ENCODE results near the gene FAM8A1.

- TF ChIP-seq CTCF (conservative IDR thresholded peaks at IDR 0.05; ENCODE audit: low read depth, low read length) (no peak), EZH2 (IDR thresholded peaks at IDR 0.05; ENCODE audit: low read length, unreplicated experiment) (no peak), EZH2phosphoT487 (IDR thresholded peaks at IDR 0.05; ENCODE audit: borderline replicate concordance, low read length) (no peak)
Measured at GRCh38 chr6:17596085-17596484, 4.0 kb upstream of the FAM8A1 start.

Measured in PC-3 (cell line).